OCI-LY1 (cell line): ENCODE data around the gene RAVER1.
A peak's percentile ranks its signal among the peaks of the same experiment; 100 is the strongest.

Experiments used
- H2AFZ ChIP-seq: fragments of 200-600 bp; sonication (generic), shearing (Covaris generic); 2 replicates; pipeline ENCODE4 v1.6.0; 2014; ENCODE audit warnings: antibody characterized with exemption, mild to moderate bottlenecking, low read length
- H3F3A ChIP-seq: fragments of 200-600 bp; sonication (generic), shearing (Covaris generic); 2 replicates; pipeline ENCODE4 v1.6.0; 2014; ENCODE audit warnings: mild to moderate bottlenecking, antibody characterized with exemption, low read length, moderate library complexity; ENCODE audit not compliant: insufficient read depth
- H3K27ac ChIP-seq: fragments of 200-600 bp; sonication (generic); 2 replicates; pipeline ENCODE4 v1.5.1; 2014; ENCODE audit warnings: low read length, mixed run types, mild to moderate bottlenecking, low read depth; ENCODE audit not compliant: poor library complexity, severe bottlenecking
- H3K27me3 ChIP-seq: fragments of 200-600 bp; sonication (generic); 2 replicates; pipeline ENCODE4 v1.6.0; 2014; ENCODE audit warnings: antibody characterized with exemption, mild to moderate bottlenecking, low read length, moderate library complexity; ENCODE audit not compliant: insufficient read depth
- H3K36me3 ChIP-seq: fragments of 200-600 bp; sonication (generic); 2 replicates; pipeline ENCODE4 v1.6.1; 2014; ENCODE audit warnings: mild to moderate bottlenecking, antibody characterized with exemption, low read length, moderate library complexity, mixed read lengths; ENCODE audit not compliant: insufficient read depth
- H3K4me1 ChIP-seq: fragments of 200-600 bp; sonication (generic); 2 replicates; pipeline ENCODE4 v1.5.1; 2014; ENCODE audit warnings: mild to moderate bottlenecking, low read length, moderate library complexity; ENCODE audit not compliant: insufficient read depth, severe bottlenecking
- H3K4me2 ChIP-seq: fragments of 200-600 bp; sonication (generic), shearing (Covaris generic); 2 replicates; pipeline ENCODE4 v1.6.1; 2014; ENCODE audit warnings: low read length
- H3K4me3 ChIP-seq: fragments of 200-600 bp; sonication (generic); 2 replicates; pipeline ENCODE4 v1.5.1; 2014; ENCODE audit warnings: low read length, low read depth, mild to moderate bottlenecking, mixed read lengths; ENCODE audit not compliant: poor library complexity, severe bottlenecking
- H3K79me2 ChIP-seq: fragments of 200-600 bp; shearing (Covaris generic); 2 replicates; pipeline ENCODE4 v1.6.1; 2016; ENCODE audit warnings: mixed run types, low read length, mixed read lengths; ENCODE audit not compliant: insufficient read depth
- H3K9ac ChIP-seq: fragments of 200-600 bp; sonication (generic), shearing (Covaris generic); 2 replicates; pipeline ENCODE4 v1.6.1; 2014; ENCODE audit warnings: mild to moderate bottlenecking, low read length, mixed read lengths
- H3K9me2 ChIP-seq: fragments of 200-600 bp; sonication (generic), shearing (Covaris generic); 2 replicates; pipeline ENCODE4 v1.6.1; 2014; ENCODE audit warnings: low read depth, mild to moderate bottlenecking, low read length, mixed read lengths
- H3K9me3 ChIP-seq: fragments of 200-600 bp; shearing (Covaris generic); 2 replicates; pipeline ENCODE4 v1.6.1; 2014; ENCODE audit warnings: low read length, mixed read lengths
- H4K20me1 ChIP-seq: fragments of 200-600 bp; sonication (generic), shearing (Covaris generic); 2 replicates; pipeline ENCODE4 v1.6.0; 2016; ENCODE audit warnings: mild to moderate bottlenecking, low read length; ENCODE audit not compliant: insufficient read depth
- EZH2 ChIP-seq: fragments of 200-600 bp; sonication (generic), shearing (Covaris generic); IDR thresholded peaks from 2 replicates; pipeline ENCODE4 v1.8.0; 2017; ENCODE audit warnings: borderline replicate concordance, mixed run types, mild to moderate bottlenecking, antibody characterized with exemption, low read length, moderate library complexity, mixed read lengths
- TF ChIP-seq, protein P1 (sequence below): fragments of 200-600 bp; sonication (generic), shearing (Covaris generic); IDR thresholded peaks from 2 replicates; pipeline ENCODE4 v1.5.1; 2017; ENCODE audit warnings: mild to moderate bottlenecking, antibody characterized with exemption, low read length, moderate library complexity, mixed read lengths

Gene RAVER1

DNA sequence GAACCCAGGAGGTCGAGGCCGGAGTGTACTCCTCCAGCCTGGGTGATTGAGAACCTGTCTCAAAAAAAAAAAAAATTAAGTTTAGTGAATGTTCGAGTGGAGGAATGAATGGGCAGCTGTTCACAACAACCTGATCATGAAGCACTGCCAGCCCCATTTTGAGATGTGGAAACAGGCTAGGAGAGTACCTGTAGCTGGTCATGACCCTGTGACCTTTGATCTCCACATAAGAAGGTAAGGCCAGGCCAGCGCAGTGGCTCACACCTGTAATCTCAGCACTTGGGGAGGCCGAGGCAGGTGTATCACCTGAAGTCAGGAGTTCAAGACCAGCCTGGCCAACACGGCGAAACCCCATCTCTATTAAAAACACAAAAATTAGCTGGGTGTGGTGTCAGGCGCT is 7.6 kb downstream of the RAVER1 start:
- no peak overlapping the region for H3K4me2 ChIP-seq
- no peak overlapping the region for H3K4me3 ChIP-seq
- H4K20me1 ChIP-seq: no peaks in the 10 kb centered on the region
- TF ChIP-seq, protein P1, sequence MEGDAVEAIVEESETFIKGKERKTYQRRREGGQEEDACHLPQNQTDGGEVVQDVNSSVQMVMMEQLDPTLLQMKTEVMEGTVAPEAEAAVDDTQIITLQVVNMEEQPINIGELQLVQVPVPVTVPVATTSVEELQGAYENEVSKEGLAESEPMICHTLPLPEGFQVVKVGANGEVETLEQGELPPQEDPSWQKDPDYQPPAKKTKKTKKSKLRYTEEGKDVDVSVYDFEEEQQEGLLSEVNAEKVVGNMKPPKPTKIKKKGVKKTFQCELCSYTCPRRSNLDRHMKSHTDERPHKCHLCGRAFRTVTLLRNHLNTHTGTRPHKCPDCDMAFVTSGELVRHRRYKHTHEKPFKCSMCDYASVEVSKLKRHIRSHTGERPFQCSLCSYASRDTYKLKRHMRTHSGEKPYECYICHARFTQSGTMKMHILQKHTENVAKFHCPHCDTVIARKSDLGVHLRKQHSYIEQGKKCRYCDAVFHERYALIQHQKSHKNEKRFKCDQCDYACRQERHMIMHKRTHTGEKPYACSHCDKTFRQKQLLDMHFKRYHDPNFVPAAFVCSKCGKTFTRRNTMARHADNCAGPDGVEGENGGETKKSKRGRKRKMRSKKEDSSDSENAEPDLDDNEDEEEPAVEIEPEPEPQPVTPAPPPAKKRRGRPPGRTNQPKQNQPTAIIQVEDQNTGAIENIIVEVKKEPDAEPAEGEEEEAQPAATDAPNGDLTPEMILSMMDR: no peak
- no peak for TF ChIP-seq EZH2
- H3K27ac ChIP-seq: peak overlapping the region; percentile 75
- no peaks in the 10 kb centered on the region for H3K9me3 ChIP-seq
- no peaks in the 10 kb centered on the region for H3K27me3 ChIP-seq
- no peaks in the 10 kb centered on the region; the same call in 1 of the 2 replicates for H3F3A ChIP-seq
- peaks cover 89% of the 10 kb centered on the region for H3K36me3 ChIP-seq
- H3K4me1 ChIP-seq: peaks cover 19% of the 10 kb centered on the region
- H2AFZ ChIP-seq: no peak overlapping the region
- no peaks in the 10 kb centered on the region for H3K79me2 ChIP-seq
- H3K9ac ChIP-seq: no peak overlapping the region
- H3K9me2 ChIP-seq: no peaks in the 10 kb centered on the region

DNA sequence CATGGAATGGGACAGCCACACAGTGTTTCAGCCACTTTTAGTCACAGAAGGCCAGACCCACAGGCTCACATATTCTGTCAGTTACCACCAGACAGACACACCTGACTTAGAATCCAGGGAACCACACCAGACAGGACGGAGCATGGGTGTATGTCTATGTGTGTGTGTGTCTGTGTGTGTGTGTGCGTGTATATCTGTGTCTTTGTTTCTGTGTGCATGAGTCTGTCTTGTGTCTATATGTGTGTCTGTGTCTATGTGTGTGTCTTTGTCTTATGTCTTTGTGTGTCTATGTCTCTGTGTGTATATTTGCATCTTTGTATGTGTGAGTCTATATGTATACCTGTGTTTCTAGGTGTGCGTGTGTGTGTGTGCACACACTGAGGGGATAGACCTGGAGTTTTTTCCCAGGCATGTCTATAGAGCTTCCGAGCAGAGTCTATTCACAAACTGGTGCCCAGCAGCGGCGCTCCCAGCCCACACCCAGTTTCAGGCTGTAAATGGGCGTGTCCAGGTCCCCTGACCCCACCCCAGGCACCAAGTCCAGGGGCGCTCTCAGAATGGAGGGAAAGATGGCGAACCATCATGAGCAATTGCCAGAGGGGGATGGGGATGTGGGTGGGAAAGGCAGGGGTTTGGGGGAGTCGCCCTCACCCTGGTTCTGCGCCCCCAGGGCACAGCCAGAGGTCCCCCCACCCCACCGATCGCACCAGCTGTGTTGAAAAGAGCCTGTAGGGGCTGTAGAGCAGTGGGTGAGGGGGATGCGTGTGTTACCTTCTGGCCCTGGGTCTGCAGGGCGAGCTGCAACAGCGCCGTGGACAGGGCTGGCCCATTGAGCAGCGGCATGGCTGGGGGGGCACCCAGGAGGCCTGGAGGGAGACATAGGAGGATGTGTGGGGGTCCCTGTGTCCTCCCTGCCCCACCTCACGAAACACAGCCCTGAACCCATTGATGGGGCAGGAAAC is 11.2 kb downstream of the RAVER1 start:
- no peak overlapping the region for H3K4me3 ChIP-seq
- H4K20me1 ChIP-seq: no peaks in the 10 kb centered on the region
- peaks cover 18% of the 10 kb centered on the region for H3K4me1 ChIP-seq
- TF ChIP-seq, protein P1: no peak
- no peak for TF ChIP-seq EZH2
- H3F3A ChIP-seq: no peaks in the 10 kb centered on the region; the same call in 1 of the 2 replicates
- no peak overlapping the region for H3K9ac ChIP-seq
- H3K9me2 ChIP-seq: no peaks in the 10 kb centered on the region
- peaks cover 84% of the 10 kb centered on the region for H3K36me3 ChIP-seq
- H3K27ac ChIP-seq: no peak overlapping the region
- H3K4me2 ChIP-seq: no peak overlapping the region
- H2AFZ ChIP-seq: no peak overlapping the region
- no peaks in the 10 kb centered on the region for H3K9me3 ChIP-seq
- no peaks in the 10 kb centered on the region for H3K79me2 ChIP-seq
- H3K27me3 ChIP-seq: no peaks in the 10 kb centered on the region

DNA sequence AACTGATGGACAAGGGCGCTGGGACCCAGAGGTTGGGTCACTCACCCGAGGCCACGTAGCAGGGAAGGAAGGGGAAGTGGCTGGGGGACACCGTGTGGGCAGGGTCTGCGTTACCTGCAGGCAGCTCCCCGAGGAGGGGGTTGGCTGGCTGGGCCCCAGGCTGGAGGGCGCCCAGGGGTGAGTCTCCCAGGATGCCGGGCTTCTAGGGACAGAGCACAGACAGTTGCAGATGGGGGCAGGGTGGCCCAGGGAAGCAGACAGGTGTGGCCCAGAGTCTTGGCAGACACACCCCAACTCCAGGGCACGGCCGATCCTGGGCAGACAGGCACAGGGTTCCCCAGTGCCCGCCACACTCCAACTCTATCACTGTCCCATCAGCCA is 11.9 kb downstream of the RAVER1 start:
- Histone ChIP-seq H3K4me1 (peaks cover 12% of the 10 kb centered on the region), H3K79me2 (no peaks in the 10 kb centered on the region), H3K4me3 (no peak overlapping the region), H3K9ac (no peak overlapping the region), H3K27me3 (no peaks in the 10 kb centered on the region), H2AFZ (no peak overlapping the region), H3K36me3 (peaks cover 86% of the 10 kb centered on the region), H3K4me2 (no peak overlapping the region), H3F3A (no peaks in the 10 kb centered on the region; the same call in 1 of the 2 replicates), H4K20me1 (no peaks in the 10 kb centered on the region), H3K9me2 (no peaks in the 10 kb centered on the region), H3K9me3 (no peaks in the 10 kb centered on the region), H3K27ac (no peak overlapping the region)
- TF ChIP-seq, protein P1: no peak
- no peak for TF ChIP-seq EZH2
